H1 (cell line): ENCODE results near the gene RAB3A.

ENCODE experiments used
- CREB1 ChIP-seq: IDR thresholded peaks from 2 replicates; pipeline ENCODE4 v1.6.1; 2012; ENCODE audit warnings: inconsistent platforms
- EP300 ChIP-seq, 2 experiments: IDR thresholded peaks; 1 replicate in 1 of 2; 2 replicates in 1 of 2; pipeline ENCODE4 v1.6.1; 2011 to 2012; ENCODE audit warnings: low read depth in 2 of 2, low read length in 2 of 2, mild to moderate bottlenecking in 2 of 2, borderline replicate concordance in 1 of 2, inconsistent platforms in 1 of 2, moderate library complexity in 1 of 2
- GABPA ChIP-seq: IDR thresholded peaks from 2 replicates; pipeline ENCODE4 v1.6.1; 2011; ENCODE audit warnings: mild to moderate bottlenecking, low read length, moderate library complexity, borderline replicate concordance; ENCODE audit not compliant: insufficient read depth
- JUND ChIP-seq: IDR thresholded peaks from 2 replicates; pipeline ENCODE4 v1.6.1; 2011; ENCODE audit warnings: mild to moderate bottlenecking, improper control_type of control experiment, low read length
- POLR2A ChIP-seq, 2 experiments: IDR thresholded peaks; 1 replicate in 1 of 2; 2 replicates in 1 of 2; pipeline ENCODE4 v1.6.1; 2011; ENCODE audit warnings: low read depth in 2 of 2, low read length in 2 of 2, mild to moderate bottlenecking in 2 of 2; ENCODE audit errors: control extremely low read depth in 1 of 2
- POLR2AphosphoS5 ChIP-seq: IDR thresholded peaks from 2 replicates; pipeline ENCODE4 v1.6.1; 2011; ENCODE audit warnings: low read depth, low read length
- RFX5 ChIP-seq: IDR thresholded peaks from 2 replicates; pipeline ENCODE4 v1.6.1; 2011; ENCODE audit warnings: low read depth, low read length, improper control_type of control experiment, borderline replicate concordance
- RNF2 ChIP-seq: fragments of 200-900, 300-1000 bp; sonication (generic); IDR thresholded peaks from 2 replicates; pipeline ENCODE4 v1.7.1; 2016; ENCODE audit warnings: borderline replicate concordance, low read depth, mild to moderate bottlenecking, antibody characterized with exemption, low read length; ENCODE audit not compliant: poor library complexity, severe bottlenecking; ENCODE audit errors: missing control alignments
- SP4 ChIP-seq: IDR thresholded peaks from 2 replicates; pipeline ENCODE4 v1.6.1; 2012; ENCODE audit warnings: low read length, inconsistent platforms
- YY1 ChIP-seq: IDR thresholded peaks from 2 replicates; pipeline ENCODE4 v1.6.1; 2011; ENCODE audit warnings: low read depth, mild to moderate bottlenecking, low read length
- TF ChIP-seq, protein P1 (sequence below), 3 experiments: IDR thresholded peaks; 1 replicate in 2 of 3; 2 replicates in 1 of 3; pipeline versions ENCODE4 v1.5.1 to v1.6.1; 2011; ENCODE audit warnings: low read length in 3 of 3, mild to moderate bottlenecking in 3 of 3, inconsistent platforms in 2 of 3, low read depth in 1 of 3, moderate library complexity in 1 of 3; ENCODE audit not compliant: insufficient read depth in 1 of 3; ENCODE audit errors: control extremely low read depth in 1 of 3
- TF ChIP-seq, protein P2 (sequence below): IDR thresholded peaks from 2 replicates; pipeline ENCODE4 v1.6.1; 2012; ENCODE audit warnings: inconsistent platforms

DNA sequence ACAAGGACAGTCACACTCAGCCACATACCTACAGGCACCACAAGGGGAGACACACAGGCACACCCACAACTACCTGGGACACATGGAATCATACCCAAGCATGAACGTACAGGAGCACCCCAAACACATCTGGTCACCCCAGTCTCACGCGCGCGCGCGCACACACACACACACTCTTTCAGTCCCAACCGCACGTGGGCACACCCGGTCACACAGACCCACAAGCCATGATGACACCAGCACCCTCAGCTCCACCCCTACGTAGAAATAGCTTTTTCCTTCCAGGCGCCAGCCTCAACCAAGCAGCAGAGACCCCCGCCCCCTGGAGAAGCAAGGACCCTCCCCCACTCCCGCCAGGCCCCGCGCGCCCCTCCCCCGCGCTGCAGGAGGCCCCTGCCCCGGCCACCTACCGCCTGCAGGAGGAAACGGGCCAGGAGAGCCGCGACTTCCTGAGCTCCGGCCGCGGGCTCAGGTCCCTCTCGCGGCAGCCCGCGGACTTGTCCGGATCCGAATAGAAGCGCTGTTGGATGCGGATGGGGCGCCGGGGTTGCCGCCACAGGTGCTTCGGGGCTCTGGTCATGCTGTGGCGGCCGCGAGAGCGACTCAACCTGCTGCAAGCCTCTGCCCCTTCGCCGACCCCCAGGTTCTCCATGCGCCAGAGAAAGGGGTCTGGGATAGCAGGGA is 28.8 kb upstream of the RAB3A start:
- TF ChIP-seq YY1 (no peak), RFX5 (no peak), CREB1 (no peak; the same call in 1 of the 2 replicates), EP300 (IDR thresholded peaks at IDR 0.05; ENCODE audit: borderline replicate concordance in 1 of 2, low read depth in 2 of 2, low read length in 2 of 2) (no peak), POLR2A (IDR thresholded peaks at IDR 0.05; ENCODE audit: control extremely low read depth in 1 of 2, low read depth in 2 of 2, low read length in 2 of 2) (no peak), GABPA (no peak), POLR2AphosphoS5 (no peak), RNF2 (no peak), SP4 (no peak), JUND (no peak)
- TF ChIP-seq, protein P1, sequence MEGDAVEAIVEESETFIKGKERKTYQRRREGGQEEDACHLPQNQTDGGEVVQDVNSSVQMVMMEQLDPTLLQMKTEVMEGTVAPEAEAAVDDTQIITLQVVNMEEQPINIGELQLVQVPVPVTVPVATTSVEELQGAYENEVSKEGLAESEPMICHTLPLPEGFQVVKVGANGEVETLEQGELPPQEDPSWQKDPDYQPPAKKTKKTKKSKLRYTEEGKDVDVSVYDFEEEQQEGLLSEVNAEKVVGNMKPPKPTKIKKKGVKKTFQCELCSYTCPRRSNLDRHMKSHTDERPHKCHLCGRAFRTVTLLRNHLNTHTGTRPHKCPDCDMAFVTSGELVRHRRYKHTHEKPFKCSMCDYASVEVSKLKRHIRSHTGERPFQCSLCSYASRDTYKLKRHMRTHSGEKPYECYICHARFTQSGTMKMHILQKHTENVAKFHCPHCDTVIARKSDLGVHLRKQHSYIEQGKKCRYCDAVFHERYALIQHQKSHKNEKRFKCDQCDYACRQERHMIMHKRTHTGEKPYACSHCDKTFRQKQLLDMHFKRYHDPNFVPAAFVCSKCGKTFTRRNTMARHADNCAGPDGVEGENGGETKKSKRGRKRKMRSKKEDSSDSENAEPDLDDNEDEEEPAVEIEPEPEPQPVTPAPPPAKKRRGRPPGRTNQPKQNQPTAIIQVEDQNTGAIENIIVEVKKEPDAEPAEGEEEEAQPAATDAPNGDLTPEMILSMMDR (IDR thresholded peaks at IDR 0.05; ENCODE audit: control extremely low read depth in 1 of 3, insufficient read depth in 1 of 3, low read depth in 1 of 3, low read length in 3 of 3), result peak; percentile 32 to 68 (median 39)
- TF ChIP-seq, protein P2, sequence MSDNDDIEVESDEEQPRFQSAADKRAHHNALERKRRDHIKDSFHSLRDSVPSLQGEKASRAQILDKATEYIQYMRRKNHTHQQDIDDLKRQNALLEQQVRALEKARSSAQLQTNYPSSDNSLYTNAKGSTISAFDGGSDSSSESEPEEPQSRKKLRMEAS, result peak; percentile 61; the same call in 1 of the 2 replicates
